ENCODE measurements around the gene RASGRF1.
"Not testable (repeated sequence)": the region's sequence is repeated elsewhere in the genome, so short reads cannot be mapped to it uniquely, and the experiment has no call there.

RASGRF1 gene

DNA sequence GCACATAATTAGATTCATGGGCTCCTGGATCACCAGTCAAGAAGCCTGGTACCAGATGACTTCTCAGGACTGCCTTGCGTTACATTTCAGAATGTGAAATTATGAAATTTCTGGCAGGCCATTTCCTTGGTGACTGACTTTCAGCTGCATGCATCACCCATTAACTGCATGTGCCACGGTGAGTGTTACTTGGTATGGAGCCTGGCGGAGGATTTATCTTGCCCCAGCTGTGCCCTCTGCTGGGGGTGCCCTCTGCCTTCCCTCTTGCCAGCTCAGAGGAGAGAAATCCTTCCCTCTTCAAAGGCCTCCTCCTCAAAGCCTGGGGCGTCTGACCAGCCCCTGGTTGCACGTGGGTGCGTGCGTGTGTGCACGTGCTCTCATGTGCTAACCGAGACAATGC, 88.0 kb downstream of the RASGRF1 start:
- DNase-seq (ENCODE audit: low spot score) = no peak
- TF ChIP-seq, protein P1, sequence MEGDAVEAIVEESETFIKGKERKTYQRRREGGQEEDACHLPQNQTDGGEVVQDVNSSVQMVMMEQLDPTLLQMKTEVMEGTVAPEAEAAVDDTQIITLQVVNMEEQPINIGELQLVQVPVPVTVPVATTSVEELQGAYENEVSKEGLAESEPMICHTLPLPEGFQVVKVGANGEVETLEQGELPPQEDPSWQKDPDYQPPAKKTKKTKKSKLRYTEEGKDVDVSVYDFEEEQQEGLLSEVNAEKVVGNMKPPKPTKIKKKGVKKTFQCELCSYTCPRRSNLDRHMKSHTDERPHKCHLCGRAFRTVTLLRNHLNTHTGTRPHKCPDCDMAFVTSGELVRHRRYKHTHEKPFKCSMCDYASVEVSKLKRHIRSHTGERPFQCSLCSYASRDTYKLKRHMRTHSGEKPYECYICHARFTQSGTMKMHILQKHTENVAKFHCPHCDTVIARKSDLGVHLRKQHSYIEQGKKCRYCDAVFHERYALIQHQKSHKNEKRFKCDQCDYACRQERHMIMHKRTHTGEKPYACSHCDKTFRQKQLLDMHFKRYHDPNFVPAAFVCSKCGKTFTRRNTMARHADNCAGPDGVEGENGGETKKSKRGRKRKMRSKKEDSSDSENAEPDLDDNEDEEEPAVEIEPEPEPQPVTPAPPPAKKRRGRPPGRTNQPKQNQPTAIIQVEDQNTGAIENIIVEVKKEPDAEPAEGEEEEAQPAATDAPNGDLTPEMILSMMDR (IDR thresholded peaks at IDR 0.05; ENCODE audit: extremely low read depth, missing control alignments) = no peak

DNA sequence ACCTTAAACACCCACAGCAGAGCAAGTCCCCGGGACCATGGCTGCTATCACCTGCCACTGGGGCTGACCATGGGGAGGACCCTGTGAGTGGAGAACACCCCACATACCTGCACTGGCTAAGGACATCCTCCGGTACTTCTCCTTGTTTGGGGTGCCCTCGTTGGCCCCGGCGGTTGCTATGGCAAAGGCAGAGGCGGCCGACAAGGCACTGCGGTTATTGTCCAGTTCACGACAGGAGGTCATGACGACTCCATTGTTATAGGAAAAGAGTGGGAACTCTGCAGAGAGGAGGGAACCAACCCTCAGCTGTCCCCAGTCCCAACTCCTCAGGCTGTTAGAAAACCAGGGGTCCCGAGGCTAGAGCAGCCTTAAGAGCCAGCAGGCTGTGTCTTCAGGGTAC, 90.9 kb downstream of the RASGRF1 start:
- TF ChIP-seq, protein P1 (IDR thresholded peaks at IDR 0.05; ENCODE audit: extremely low read depth, missing control alignments) = no peak
- no peak for DNase-seq (ENCODE audit: low spot score)

DNA sequence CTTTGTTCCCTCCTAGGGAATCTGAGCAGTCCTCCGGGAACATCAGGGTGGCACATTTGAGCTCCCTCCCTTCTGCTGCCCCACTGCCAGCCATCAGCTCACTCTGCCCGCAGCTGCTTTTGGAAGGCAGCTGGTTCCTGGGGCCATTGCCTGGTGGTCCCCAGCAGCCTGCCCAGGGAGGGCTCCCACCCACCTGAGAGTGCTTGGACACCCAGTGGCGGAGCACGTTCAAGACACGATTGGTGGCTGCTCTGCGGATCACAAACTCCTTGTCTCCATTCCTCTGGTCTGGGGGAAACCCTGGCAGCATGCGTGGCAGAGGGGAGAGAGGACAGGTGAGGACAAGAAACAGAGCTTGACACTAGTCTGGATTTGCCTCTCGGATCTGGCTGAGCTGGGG, 92.1 kb downstream of the RASGRF1 start:
- TF ChIP-seq, protein P1 (IDR thresholded peaks at IDR 0.05; ENCODE audit: extremely low read depth, missing control alignments) = no peak
- no peak for DNase-seq (ENCODE audit: low spot score)

DNA sequence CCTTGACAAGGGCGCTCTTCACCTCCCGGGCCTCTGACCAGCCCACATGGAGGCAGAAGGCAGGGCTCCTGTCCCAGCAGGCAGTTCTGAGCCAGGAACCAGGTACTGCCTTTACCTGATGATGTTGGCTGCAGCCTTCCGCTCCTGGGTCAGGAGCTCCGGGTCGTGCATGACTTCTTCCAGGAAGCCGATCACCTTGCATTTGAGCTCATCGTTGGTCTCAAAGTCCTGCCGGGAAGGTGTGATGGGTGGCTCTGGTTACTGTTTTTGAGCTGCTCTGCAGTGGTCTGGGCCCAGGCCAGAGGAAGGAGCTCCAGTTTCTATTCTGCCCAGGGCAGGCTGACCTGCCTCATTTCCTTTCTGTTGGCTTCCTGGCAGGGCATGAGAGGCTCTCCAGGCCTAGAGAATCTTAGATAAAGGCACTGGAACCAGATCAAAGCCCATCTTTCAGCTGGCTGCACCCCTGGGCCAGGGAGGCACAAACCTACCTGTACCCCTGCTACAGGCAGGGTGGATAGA, 92.5 kb downstream of the RASGRF1 start:
- TF ChIP-seq, protein P1 (IDR thresholded peaks at IDR 0.05; ENCODE audit: extremely low read depth, missing control alignments) = no peak
- no peak for DNase-seq (ENCODE audit: low spot score)

DNA sequence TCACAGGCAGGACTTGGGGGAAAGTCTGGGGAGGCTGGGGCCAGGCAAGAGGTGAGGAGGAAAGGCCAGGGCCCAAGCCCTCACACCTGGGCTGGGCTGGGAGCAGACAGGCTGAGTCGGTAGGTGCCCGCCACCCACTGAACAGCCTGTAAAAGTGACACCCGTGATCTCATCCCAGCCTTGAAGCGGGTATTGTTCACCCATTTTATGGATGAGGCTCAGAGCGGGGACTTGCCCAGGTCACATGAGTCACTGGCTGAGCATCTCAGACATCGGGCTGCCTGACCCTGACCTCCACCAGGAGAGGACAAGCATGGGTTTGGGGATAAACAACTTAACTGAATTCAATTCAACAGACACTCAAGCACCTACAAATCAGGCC, 93.7 kb downstream of the RASGRF1 start:
- DNase-seq (ENCODE audit: low spot score) = no peak
- TF ChIP-seq, protein P1 (IDR thresholded peaks at IDR 0.05; ENCODE audit: extremely low read depth, missing control alignments) = no peak

DNA sequence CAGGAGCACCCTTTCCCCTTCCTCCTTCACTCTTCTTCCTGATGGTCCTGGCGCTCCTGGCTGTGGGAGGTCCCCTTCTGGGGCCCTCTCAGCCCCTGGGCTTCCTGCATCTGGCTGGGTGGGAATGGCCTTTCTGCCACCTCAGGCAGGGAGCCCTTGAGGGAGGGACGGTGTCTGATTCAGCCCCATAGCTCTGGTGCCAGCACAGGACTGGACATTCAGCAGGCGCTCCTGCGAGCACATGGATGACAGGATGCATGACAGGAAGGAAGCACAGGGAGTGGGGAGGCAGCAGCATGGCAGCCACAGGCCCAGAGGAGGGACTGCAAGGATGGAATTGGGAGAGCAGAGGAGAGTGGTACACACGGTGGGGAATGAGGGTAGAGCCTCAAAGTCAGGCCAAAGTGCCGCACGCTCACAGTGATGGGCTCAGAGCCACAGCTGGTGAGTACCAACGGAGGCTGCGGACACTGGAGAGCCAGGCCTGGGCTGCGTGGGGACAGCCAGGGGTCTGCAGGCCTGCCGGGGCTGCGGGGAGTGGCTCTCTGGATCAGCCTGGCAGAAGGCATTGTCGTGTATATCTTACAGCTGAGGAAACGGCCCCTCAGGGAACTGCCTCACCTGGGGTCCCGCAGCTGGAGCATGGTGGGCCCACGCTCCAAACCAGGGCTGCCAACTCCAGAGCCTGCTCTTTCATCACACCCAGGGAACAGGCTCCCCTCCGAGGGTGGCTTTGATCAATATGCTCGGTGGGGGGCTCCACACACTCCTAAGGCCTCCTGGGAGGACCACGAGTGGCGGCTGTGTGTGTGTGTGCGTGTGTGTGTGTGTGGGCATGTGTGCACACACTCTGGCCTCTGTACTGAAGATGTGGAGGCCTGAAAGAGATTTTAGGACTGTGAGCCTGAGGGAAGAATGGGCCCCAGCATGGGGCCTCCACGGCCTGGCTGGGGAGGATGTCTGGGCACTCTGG, 94.4 kb downstream of the RASGRF1 start:
- TF ChIP-seq, protein P1 (IDR thresholded peaks at IDR 0.05; ENCODE audit: extremely low read depth, missing control alignments) = no peak
- DNase-seq (ENCODE audit: low spot score) = no peak

DNA sequence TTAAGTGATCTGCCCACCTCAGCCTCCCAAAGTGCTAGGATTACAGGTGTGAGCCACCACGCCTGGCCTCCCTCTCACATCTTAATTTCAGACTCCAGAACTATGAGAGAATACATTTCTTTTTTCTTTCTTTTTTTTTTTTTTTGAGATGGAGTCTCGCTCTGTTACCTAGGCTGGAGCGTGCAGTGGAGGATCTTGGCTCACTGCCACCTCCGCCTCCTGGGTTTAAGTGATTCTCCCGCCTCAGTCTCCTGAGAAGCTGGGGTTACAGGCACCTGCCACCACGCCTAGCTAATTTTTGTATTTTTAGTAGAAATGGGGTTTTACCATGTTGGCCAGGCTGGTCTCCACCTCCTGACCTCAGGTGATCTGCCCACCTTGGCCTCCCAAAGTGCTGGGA, 95.4 kb downstream of the RASGRF1 start:
- DNase-seq (ENCODE audit: low spot score) = not testable (repeated sequence)
